ENCODE measurements around the gene IAH1. TPM values are rescaled to one million over a fixed set of nuclear protein-coding genes. Genes with fewer than 3 reads are reported as not detected.

The IAH1 gene
- total and polyA plus RNA-seq, 2 donors (not counting 1 experiment from before 2014, with no cell fraction given) = 92.5 to 127 TPM

- Histone ChIP-seq H3K4me2 (ENCODE audit: extremely low read depth, insufficient read depth, low read length) (no peak overlapping the region), H2AFZ (ENCODE audit: low read length) (no peak overlapping the region), H3K79me2 (ENCODE audit: control insufficient read depth, insufficient read depth, low read length) (no peaks in the 10 kb centered on the region), H3K27me3 (ENCODE audit: control insufficient read depth, insufficient read depth, low read length) (no peaks in the 10 kb centered on the region), H4K20me1 (ENCODE audit: control insufficient read depth, extremely low read depth, insufficient read depth, low read length) (no peaks in the 10 kb centered on the region), H3K4me1 (ENCODE audit: control insufficient read depth, extremely low read depth, insufficient read depth, low read length) (no peaks in the 10 kb centered on the region), H3K27ac (ENCODE audit: insufficient read depth, low read length) (no peak overlapping the region), H3K9me3 (ENCODE audit: control insufficient read depth, insufficient read depth, low read depth, low read length) (no peaks in the 10 kb centered on the region), H3K4me3 (replicated peaks in 1 of 4; ENCODE audit: control extremely low read depth in 1 of 4, insufficient read depth in 1 of 4, low read depth in 3 of 4, low read length in 4 of 4) (no peak overlapping the region), H3K9ac (ENCODE audit: insufficient read depth, low read length) (no peak overlapping the region), H3K36me3 (ENCODE audit: control insufficient read depth, insufficient read depth, low read length) (peaks cover 7% of the 10 kb centered on the region)
- DNase-seq (ENCODE audit: low read depth in 2 of 2) = no peak
- TF ChIP-seq CTCF (conservative IDR thresholded peaks at IDR 0.05 in 1 of 2, IDR thresholded peaks at IDR 0.05 in 1 of 2; ENCODE audit: low read depth in 1 of 2, low read length in 2 of 2) (no peak), EZH2 (IDR thresholded peaks at IDR 0.05; ENCODE audit: low read length, missing control alignments) (no peak)
Observed at GRCh38 chr2:9467687-9468086, 6.7 kb upstream of the IAH1 start.

GRCh38 chr2:9471206-9471605, 3.1 kb upstream of the IAH1 start:
- no peak overlapping the region for H3K4me2 ChIP-seq (ENCODE audit: extremely low read depth, insufficient read depth, low read length)
- DNase-seq (ENCODE audit: low read depth in 2 of 2) = no peak
- H3K27ac ChIP-seq (ENCODE audit: insufficient read depth, low read length) = no peak overlapping the region
- H3K9me3 ChIP-seq (ENCODE audit: control insufficient read depth, insufficient read depth, low read depth, low read length) = no peaks in the 10 kb centered on the region
- no peak for TF ChIP-seq EZH2 (IDR thresholded peaks at IDR 0.05; ENCODE audit: low read length, missing control alignments)
- TF ChIP-seq CTCF (conservative IDR thresholded peaks at IDR 0.05 in 1 of 2, IDR thresholded peaks at IDR 0.05 in 1 of 2; ENCODE audit: low read depth in 1 of 2, low read length in 2 of 2) = no peak
- no peaks in the 10 kb centered on the region for H4K20me1 ChIP-seq (ENCODE audit: control insufficient read depth, extremely low read depth, insufficient read depth, low read length)
- H3K4me3 ChIP-seq (replicated peaks in 1 of 4; ENCODE audit: control extremely low read depth in 1 of 4, insufficient read depth in 1 of 4, low read depth in 3 of 4, low read length in 4 of 4) = no peak overlapping the region
- peaks cover 6% of the 10 kb centered on the region for H3K36me3 ChIP-seq (ENCODE audit: control insufficient read depth, insufficient read depth, low read length)
- peaks cover 5% of the 10 kb centered on the region for H3K4me1 ChIP-seq (ENCODE audit: control insufficient read depth, extremely low read depth, insufficient read depth, low read length)
- no peaks in the 10 kb centered on the region for H3K27me3 ChIP-seq (ENCODE audit: control insufficient read depth, insufficient read depth, low read length)
- no peak overlapping the region for H3K9ac ChIP-seq (ENCODE audit: insufficient read depth, low read length)
- H3K79me2 ChIP-seq (ENCODE audit: control insufficient read depth, insufficient read depth, low read length) = peaks cover 9% of the 10 kb centered on the region
- H2AFZ ChIP-seq (ENCODE audit: low read length) = no peak overlapping the region

GRCh38 chr2:9472511-9472910, 1.8 kb upstream of the IAH1 start:
- peaks cover 5% of the 10 kb centered on the region for H3K4me1 ChIP-seq (ENCODE audit: control insufficient read depth, extremely low read depth, insufficient read depth, low read length)
- H3K9ac ChIP-seq (ENCODE audit: insufficient read depth, low read length) = no peak overlapping the region
- H3K79me2 ChIP-seq (ENCODE audit: control insufficient read depth, insufficient read depth, low read length) = peaks cover 20% of the 10 kb centered on the region
- TF ChIP-seq CTCF (conservative IDR thresholded peaks at IDR 0.05 in 1 of 2, IDR thresholded peaks at IDR 0.05 in 1 of 2; ENCODE audit: low read depth in 1 of 2, low read length in 2 of 2) (no peak), EZH2 (IDR thresholded peaks at IDR 0.05; ENCODE audit: low read length, missing control alignments) (no peak)
- H3K4me3 ChIP-seq (replicated peaks in 1 of 4; ENCODE audit: control extremely low read depth in 1 of 4, insufficient read depth in 1 of 4, low read depth in 3 of 4, low read length in 4 of 4) = no peak overlapping the region
- no peaks in the 10 kb centered on the region for H3K9me3 ChIP-seq (ENCODE audit: control insufficient read depth, insufficient read depth, low read depth, low read length)
- H3K4me2 ChIP-seq (ENCODE audit: extremely low read depth, insufficient read depth, low read length) = no peak overlapping the region
- no peak for DNase-seq (ENCODE audit: low read depth in 2 of 2)
- H3K36me3 ChIP-seq (ENCODE audit: control insufficient read depth, insufficient read depth, low read length) = peaks cover 7% of the 10 kb centered on the region
- H4K20me1 ChIP-seq (ENCODE audit: control insufficient read depth, extremely low read depth, insufficient read depth, low read length) = no peaks in the 10 kb centered on the region
- no peak overlapping the region for H3K27ac ChIP-seq (ENCODE audit: insufficient read depth, low read length)
- H3K27me3 ChIP-seq (ENCODE audit: control insufficient read depth, insufficient read depth, low read length) = no peaks in the 10 kb centered on the region
- H2AFZ ChIP-seq (ENCODE audit: low read length) = no peak overlapping the region
